K562 (cell line): ENCODE results near the gene DPP10. TPM values are rescaled to one million over a fixed set of nuclear protein-coding genes. Genes with fewer than 3 reads are reported as not detected.

Source experiments
- ATAC-seq: fragments of 200-7000 bp; cut with Tn5 transposase; 3 replicates; pipeline ENCODE4 v1.9.1; 2020; ENCODE audit warnings: moderate library complexity
- BruUV-seq: library from RNA; stranded (reverse); fragments of 400-500 nt; replicated peaks from 2 replicates; lab custom pipeline; 2021; lab: Mats Ljungman, UMichigan
- CTCF ChIA-PET: fragments of 300-600 bp; formaldehyde crosslinking; extraction: SDS; loops from one replicate; lab custom pipeline; 2021; ENCODE audit warnings: low intra/inter-chr PET ratio; lab: Yijun Ruan, JAX
- POLR2A ChIA-PET: fragments of 300-600, 350-650 bp; sonication (Branson Sonifier 250); formaldehyde crosslinking; extraction: SDS; loops from one replicate; lab custom pipeline; 2021; ENCODE audit warnings: antibody characterized with exemption, inconsistent platforms; lab: Yijun Ruan, JAX
- DNase-seq, 4 experiments: peaks; one replicate each; pipeline versions ENCODE4 v3.0.0 to v3.0.0-alpha.2; 2011 to 2018; ENCODE audit warnings: low spot score in 3 of 4, mixed read lengths in 3 of 4; ENCODE audit errors: extremely low read depth in 1 of 4
- FAIRE-seq: peaks from 2 replicates; lab custom pipeline; 2011; peaks lifted over from hg19 to GRCh38; lab: Jason Lieb, UNC
- H2AFZ ChIP-seq: 2 replicates; pipeline ENCODE4 v1.6.0; 2011; ENCODE audit warnings: low read depth, low read length, control low read depth, inconsistent platforms
- H3K27ac ChIP-seq: fragments of 200-600 bp; 3 replicates; pipeline ENCODE4 v1.8.0; 2011; ENCODE audit warnings: low read depth, mild to moderate bottlenecking, control low read depth, inconsistent platforms, low read length, moderate library complexity, mixed read lengths; ENCODE audit errors: extremely low read depth
- H3K27me3 ChIP-seq, 2 experiments: fragments of 300-600 bp in 1 of 2; 2 replicates in 1 of 2; 3 replicates in 1 of 2; pipeline versions ENCODE4 v1.6.0 to v1.8.0; 2011; ENCODE audit warnings: inconsistent platforms in 2 of 2, low read length in 2 of 2, mild to moderate bottlenecking in 1 of 2, mixed read lengths in 1 of 2, moderate library complexity in 1 of 2; ENCODE audit not compliant: control insufficient read depth in 2 of 2, insufficient read depth in 2 of 2
- H3K36me3 ChIP-seq: fragments of 300-600 bp; 3 replicates; pipeline ENCODE4 v1.8.0; 2011; ENCODE audit warnings: mild to moderate bottlenecking, low read length, inconsistent platforms; ENCODE audit not compliant: control insufficient read depth, insufficient read depth
- H3K4me1 ChIP-seq, 2 experiments: fragments of 200-600 bp in 1 of 2; replicated peaks in 1 of 2; 2 replicates in 1 of 2; 3 replicates in 1 of 2; pipeline versions ENCODE4 v1.5.1 to v1.8.0; 2011; ENCODE audit warnings: inconsistent platforms in 2 of 2, low read length in 2 of 2, mild to moderate bottlenecking in 1 of 2, mixed read lengths in 1 of 2, moderate library complexity in 1 of 2; ENCODE audit not compliant: control insufficient read depth in 2 of 2, insufficient read depth in 2 of 2
- H3K4me2 ChIP-seq: 2 replicates; pipeline ENCODE4 v1.6.1; 2011; ENCODE audit warnings: low read length, control low read depth, inconsistent platforms, mixed read lengths; ENCODE audit not compliant: insufficient read depth
- H3K4me3 ChIP-seq: fragments of 200-600 bp; sonication (generic), shearing (Covaris generic); 2 replicates; pipeline ENCODE4 v1.5.1; 2016; ENCODE audit warnings: control low read depth, inconsistent platforms
- H3K79me2 ChIP-seq: fragments of 200-600 bp; 3 replicates; pipeline ENCODE4 v1.8.0; 2011; ENCODE audit warnings: low read length, inconsistent platforms; ENCODE audit not compliant: control insufficient read depth, insufficient read depth
- H3K9ac ChIP-seq, 2 experiments: 2 replicates each; pipeline versions ENCODE4 v1.6.0 to v1.6.1; 2011; ENCODE audit warnings: low read depth in 2 of 2, low read length in 2 of 2, control low read depth in 1 of 2, inconsistent platforms in 1 of 2, mild to moderate bottlenecking in 1 of 2, mixed read lengths in 1 of 2; ENCODE audit not compliant: insufficient read depth in 1 of 2
- H3K9me1 ChIP-seq: one replicate; pipeline ENCODE4 v1.6.0; 2011; ENCODE audit warnings: inconsistent platforms, mild to moderate bottlenecking, low read length, moderate library complexity; ENCODE audit not compliant: control insufficient read depth, insufficient read depth
- H3K9me3 ChIP-seq: replicated peaks from 2 replicates; pipeline ENCODE4 v1.5.1; 2011; ENCODE audit warnings: low read depth, low read length, inconsistent platforms; ENCODE audit not compliant: control insufficient read depth, insufficient read depth
- H4K20me1 ChIP-seq: replicated peaks from 2 replicates; pipeline ENCODE4 v1.6.1; 2011; ENCODE audit warnings: low read length, inconsistent platforms, mixed read lengths; ENCODE audit not compliant: control insufficient read depth, insufficient read depth
- CEBPB ChIP-seq: fragments of 450-650 bp; IDR thresholded peaks from 2 replicates; pipeline ENCODE4 v1.6.1; 2016; ENCODE audit warnings: missing genetic modification characterization, missing compliant biosample characterization
- CSDE1 ChIP-seq, 2 experiments: fragments of 450-650 bp; IDR thresholded peaks; 2 replicates each; pipeline ENCODE4 v1.6.1; 2016; ENCODE audit warnings: mild to moderate bottlenecking in 1 of 2
- FIP1L1 ChIP-seq: fragments of 200-400 bp; formaldehyde crosslinking; IDR thresholded peaks from 2 replicates; pipeline ENCODE4 v1.6.1; 2018; ENCODE audit warnings: mild to moderate bottlenecking, low read depth, low read length; ENCODE audit not compliant: poor library complexity, severe bottlenecking
- GABPB2 ChIP-seq: fragments of 250-450 bp; sonication (Bioruptor Pico); conservative IDR thresholded peaks from 2 replicates; pipeline ENCODE4 v1.5.1; 2021; ENCODE audit warnings: mild to moderate bottlenecking
- WGBS: fragments of 100-300 bp; shearing (Covaris generic); methylation state at CpG from one replicate; pipeline ENCODE4 v1.1.6; 2016; ENCODE audit warnings: low coverage, mixed read lengths; ENCODE audit not compliant: insufficient coverage; ENCODE audit errors: missing lambda C conversion rate; 5-methylcytosine and 5-hydroxymethylcytosine counted together
- in situ Hi-C: fragments of 300-500 bp; cut with MboI; formaldehyde crosslinking; loops from 4 replicates; pipeline ENCODE4 v1.15.0; 2018; ENCODE audit warnings: inconsistent platforms, mixed read lengths
- intact Hi-C: fragments of 100-400 bp; cut with micrococcal nuclease; formaldehyde crosslinking; loops from 2 replicates; pipeline ENCODE4 v1.14.2; 2022
- polyA plus RNA-seq, 8 experiments: library from polyadenylated mRNA; depleted of rRNA in 4 of 8; stranded (reverse) in 5 of 8; unstranded in 3 of 8; fragments of >200 nt; fragmentation: Nextera tagmentation in 2 of 8; fragmentation: Illumina TruSeq in 1 of 8; extraction: Ambion mirVana in 2 of 8; extraction: Trizol in 1 of 8; gene quantifications; 2 replicates each; pipeline versions ENCODE4 v1.2.1 to v1.2.3, GENCODE V29; 2011 to 2014; ENCODE audit warnings: inconsistent platforms in 1 of 8, missing spikeins in 1 of 8
- total RNA-seq, 7 experiments: library from RNA; depleted of rRNA in 6 of 7; stranded (reverse); fragments of >200 nt in 6 of 7; fragmentation: Illumina TruSeq in 2 of 7; extraction: Trizol in 2 of 7; gene quantifications; 2 replicates each; pipeline versions ENCODE4 v1.2.1 to v1.2.3, GENCODE V29; 2011 to 2021; ENCODE audit warnings: low replicate concordance in 1 of 7
- TF ChIP-seq, protein P1 (sequence below): fragments of 450-650 bp; IDR thresholded peaks from 2 replicates; pipeline ENCODE4 v1.6.1; 2016; ENCODE audit warnings: mild to moderate bottlenecking, moderate library complexity

DPP10 gene
- total and polyA plus RNA-seq, 9 of the 15 experiments (the other 6 are each of a cell fraction or from before 2014, with no cell fraction given), result not detected

DNA sequence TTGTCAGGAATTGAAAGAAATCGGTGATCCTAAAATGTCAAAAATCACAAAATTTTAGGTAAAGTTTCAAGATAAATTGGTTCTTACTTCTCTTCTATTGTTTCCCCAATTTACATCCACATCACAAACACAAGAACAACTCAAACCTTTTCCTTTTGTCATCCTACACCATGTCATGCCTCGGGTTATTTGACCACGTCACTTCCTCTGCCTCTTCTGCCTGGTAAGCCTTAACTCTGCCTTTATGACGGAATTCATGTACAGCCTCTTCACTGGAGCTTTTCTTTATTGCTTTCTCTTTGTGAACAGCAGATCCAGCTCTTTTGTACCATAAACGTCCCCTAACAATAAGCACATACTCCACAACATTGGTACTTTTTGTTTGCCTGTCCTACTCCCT is 258.0 kb downstream of the DPP10 start (continued):
- no peak for TF ChIP-seq CSDE1 (IDR thresholded peaks at IDR 0.05)

DNA sequence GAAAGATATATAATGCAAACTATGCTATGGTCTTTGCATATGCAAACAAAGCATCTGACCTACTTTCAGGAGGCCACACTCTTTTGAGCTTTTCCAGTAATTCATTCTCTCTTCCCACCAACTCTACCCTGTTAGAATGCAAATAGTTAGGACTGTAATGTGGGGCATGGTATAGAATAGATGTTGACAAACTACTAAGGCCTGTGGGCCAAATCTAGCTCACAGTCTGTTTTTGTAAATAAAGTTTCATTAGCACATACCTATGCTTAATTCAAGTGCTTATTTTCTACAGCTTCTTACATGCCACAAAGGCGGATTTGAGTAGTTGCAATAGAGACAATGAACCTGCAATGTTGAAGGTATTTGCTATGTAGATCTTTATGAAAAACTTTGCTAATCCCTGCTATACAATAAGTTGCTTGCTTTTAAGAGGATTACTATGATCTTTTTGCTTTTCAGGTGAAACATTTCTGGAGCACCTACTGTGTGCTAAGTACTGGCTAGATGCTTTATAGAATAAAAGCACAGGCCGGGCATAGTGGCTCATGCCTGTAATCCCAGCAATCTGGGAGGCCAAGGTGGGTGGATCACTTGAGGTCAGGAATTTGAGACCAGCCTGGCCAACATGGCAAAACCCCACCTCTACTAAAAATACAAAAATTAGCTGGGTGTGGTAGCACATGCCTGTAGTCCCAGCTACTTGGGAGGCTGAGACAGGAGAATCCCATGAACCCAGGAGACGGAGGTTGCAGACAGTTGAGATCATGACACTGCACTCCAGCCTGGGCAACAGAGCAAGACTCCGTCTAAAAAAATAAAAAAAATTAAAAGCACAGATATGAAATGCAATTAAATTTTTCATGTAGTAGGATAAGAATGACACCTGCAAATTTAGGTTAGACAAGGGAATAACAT is 267.8 kb downstream of the DPP10 start:
- 3% methylated on average over 4 of the region's 4 CpGs for WGBS
- Histone ChIP-seq H3K9me3 (no peaks in the 10 kb centered on the region; the same call in 1 of the 2 replicates), H4K20me1 (no peaks in the 10 kb centered on the region), H3K4me1 (no peaks in the 10 kb centered on the region), H3K4me2 (no peak overlapping the region), H3K79me2 (no peaks in the 10 kb centered on the region), H3K9ac (no peak overlapping the region), H3K27me3 (no peaks in the 10 kb centered on the region), H3K36me3 (no peaks in the 10 kb centered on the region), H2AFZ (no peak overlapping the region), H3K27ac (no peak overlapping the region), H3K4me3 (no peak overlapping the region), H3K9me1 (no peaks in the 10 kb centered on the region)
- intact Hi-C loops (no loop called here), in situ Hi-C loops (no loop called here)
- FAIRE-seq (no peak), ATAC-seq (no peak), DNase-seq (no peak)
- ChIA-PET POLR2A (no interaction called here), CTCF (no interaction called here)
- BruUV-seq, result no TSS peak
- TF ChIP-seq CEBPB (no peak), FIP1L1 (no peak), GABPB2 (CRISPR knock-in tag) (no peak)
- TF ChIP-seq, protein P1, sequence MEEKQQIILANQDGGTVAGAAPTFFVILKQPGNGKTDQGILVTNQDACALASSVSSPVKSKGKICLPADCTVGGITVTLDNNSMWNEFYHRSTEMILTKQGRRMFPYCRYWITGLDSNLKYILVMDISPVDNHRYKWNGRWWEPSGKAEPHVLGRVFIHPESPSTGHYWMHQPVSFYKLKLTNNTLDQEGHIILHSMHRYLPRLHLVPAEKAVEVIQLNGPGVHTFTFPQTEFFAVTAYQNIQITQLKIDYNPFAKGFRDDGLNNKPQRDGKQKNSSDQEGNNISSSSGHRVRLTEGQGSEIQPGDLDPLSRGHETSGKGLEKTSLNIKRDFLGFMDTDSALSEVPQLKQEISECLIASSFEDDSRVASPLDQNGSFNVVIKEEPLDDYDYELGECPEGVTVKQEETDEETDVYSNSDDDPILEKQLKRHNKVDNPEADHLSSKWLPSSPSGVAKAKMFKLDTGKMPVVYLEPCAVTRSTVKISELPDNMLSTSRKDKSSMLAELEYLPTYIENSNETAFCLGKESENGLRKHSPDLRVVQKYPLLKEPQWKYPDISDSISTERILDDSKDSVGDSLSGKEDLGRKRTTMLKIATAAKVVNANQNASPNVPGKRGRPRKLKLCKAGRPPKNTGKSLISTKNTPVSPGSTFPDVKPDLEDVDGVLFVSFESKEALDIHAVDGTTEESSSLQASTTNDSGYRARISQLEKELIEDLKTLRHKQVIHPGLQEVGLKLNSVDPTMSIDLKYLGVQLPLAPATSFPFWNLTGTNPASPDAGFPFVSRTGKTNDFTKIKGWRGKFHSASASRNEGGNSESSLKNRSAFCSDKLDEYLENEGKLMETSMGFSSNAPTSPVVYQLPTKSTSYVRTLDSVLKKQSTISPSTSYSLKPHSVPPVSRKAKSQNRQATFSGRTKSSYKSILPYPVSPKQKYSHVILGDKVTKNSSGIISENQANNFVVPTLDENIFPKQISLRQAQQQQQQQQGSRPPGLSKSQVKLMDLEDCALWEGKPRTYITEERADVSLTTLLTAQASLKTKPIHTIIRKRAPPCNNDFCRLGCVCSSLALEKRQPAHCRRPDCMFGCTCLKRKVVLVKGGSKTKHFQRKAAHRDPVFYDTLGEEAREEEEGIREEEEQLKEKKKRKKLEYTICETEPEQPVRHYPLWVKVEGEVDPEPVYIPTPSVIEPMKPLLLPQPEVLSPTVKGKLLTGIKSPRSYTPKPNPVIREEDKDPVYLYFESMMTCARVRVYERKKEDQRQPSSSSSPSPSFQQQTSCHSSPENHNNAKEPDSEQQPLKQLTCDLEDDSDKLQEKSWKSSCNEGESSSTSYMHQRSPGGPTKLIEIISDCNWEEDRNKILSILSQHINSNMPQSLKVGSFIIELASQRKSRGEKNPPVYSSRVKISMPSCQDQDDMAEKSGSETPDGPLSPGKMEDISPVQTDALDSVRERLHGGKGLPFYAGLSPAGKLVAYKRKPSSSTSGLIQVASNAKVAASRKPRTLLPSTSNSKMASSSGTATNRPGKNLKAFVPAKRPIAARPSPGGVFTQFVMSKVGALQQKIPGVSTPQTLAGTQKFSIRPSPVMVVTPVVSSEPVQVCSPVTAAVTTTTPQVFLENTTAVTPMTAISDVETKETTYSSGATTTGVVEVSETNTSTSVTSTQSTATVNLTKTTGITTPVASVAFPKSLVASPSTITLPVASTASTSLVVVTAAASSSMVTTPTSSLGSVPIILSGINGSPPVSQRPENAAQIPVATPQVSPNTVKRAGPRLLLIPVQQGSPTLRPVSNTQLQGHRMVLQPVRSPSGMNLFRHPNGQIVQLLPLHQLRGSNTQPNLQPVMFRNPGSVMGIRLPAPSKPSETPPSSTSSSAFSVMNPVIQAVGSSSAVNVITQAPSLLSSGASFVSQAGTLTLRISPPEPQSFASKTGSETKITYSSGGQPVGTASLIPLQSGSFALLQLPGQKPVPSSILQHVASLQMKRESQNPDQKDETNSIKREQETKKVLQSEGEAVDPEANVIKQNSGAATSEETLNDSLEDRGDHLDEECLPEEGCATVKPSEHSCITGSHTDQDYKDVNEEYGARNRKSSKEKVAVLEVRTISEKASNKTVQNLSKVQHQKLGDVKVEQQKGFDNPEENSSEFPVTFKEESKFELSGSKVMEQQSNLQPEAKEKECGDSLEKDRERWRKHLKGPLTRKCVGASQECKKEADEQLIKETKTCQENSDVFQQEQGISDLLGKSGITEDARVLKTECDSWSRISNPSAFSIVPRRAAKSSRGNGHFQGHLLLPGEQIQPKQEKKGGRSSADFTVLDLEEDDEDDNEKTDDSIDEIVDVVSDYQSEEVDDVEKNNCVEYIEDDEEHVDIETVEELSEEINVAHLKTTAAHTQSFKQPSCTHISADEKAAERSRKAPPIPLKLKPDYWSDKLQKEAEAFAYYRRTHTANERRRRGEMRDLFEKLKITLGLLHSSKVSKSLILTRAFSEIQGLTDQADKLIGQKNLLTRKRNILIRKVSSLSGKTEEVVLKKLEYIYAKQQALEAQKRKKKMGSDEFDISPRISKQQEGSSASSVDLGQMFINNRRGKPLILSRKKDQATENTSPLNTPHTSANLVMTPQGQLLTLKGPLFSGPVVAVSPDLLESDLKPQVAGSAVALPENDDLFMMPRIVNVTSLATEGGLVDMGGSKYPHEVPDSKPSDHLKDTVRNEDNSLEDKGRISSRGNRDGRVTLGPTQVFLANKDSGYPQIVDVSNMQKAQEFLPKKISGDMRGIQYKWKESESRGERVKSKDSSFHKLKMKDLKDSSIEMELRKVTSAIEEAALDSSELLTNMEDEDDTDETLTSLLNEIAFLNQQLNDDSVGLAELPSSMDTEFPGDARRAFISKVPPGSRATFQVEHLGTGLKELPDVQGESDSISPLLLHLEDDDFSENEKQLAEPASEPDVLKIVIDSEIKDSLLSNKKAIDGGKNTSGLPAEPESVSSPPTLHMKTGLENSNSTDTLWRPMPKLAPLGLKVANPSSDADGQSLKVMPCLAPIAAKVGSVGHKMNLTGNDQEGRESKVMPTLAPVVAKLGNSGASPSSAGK, result no peak
